PFSK-1 (cell line): ENCODE results near the gene NLGN2.
A peak's percentile ranks its signal among the peaks of the same experiment; 100 is the strongest.

Experiments
- FOXP2 ChIP-seq: optimal IDR thresholded peaks from 2 replicates; pipeline ENCODE3; 2011; ENCODE audit warnings: borderline replicate concordance, control low read depth, inconsistent platforms; ENCODE audit not compliant: insufficient read depth; ENCODE audit errors: extremely low read length, extremely low read depth
- POLR2AphosphoS5 ChIP-seq: IDR thresholded peaks from 2 replicates; pipeline ENCODE4 v1.6.1; 2012; ENCODE audit warnings: low read depth, mild to moderate bottlenecking, control low read depth, low read length, moderate library complexity
- SIN3A ChIP-seq: IDR thresholded peaks from 2 replicates; pipeline ENCODE4 v1.6.1; 2012; ENCODE audit warnings: mild to moderate bottlenecking, low read length, moderate library complexity, borderline replicate concordance; ENCODE audit not compliant: insufficient read depth
- TAF1 ChIP-seq: IDR thresholded peaks from 2 replicates; pipeline ENCODE4 v1.6.1; 2012; ENCODE audit warnings: low read length, control low read depth, borderline replicate concordance; ENCODE audit not compliant: insufficient read depth
- TF ChIP-seq, protein P1 (sequence below), 2 experiments: IDR thresholded peaks; 2 replicates each; pipeline versions ENCODE4 v1.6.1 to v1.8.0; 2011 to 2012; ENCODE audit warnings: low read depth in 2 of 2, low read length in 2 of 2, control low read depth in 1 of 2, inconsistent platforms in 1 of 2, mild to moderate bottlenecking in 1 of 2, moderate library complexity in 1 of 2; ENCODE audit not compliant: insufficient read depth in 1 of 2

The NLGN2 gene

DNA sequence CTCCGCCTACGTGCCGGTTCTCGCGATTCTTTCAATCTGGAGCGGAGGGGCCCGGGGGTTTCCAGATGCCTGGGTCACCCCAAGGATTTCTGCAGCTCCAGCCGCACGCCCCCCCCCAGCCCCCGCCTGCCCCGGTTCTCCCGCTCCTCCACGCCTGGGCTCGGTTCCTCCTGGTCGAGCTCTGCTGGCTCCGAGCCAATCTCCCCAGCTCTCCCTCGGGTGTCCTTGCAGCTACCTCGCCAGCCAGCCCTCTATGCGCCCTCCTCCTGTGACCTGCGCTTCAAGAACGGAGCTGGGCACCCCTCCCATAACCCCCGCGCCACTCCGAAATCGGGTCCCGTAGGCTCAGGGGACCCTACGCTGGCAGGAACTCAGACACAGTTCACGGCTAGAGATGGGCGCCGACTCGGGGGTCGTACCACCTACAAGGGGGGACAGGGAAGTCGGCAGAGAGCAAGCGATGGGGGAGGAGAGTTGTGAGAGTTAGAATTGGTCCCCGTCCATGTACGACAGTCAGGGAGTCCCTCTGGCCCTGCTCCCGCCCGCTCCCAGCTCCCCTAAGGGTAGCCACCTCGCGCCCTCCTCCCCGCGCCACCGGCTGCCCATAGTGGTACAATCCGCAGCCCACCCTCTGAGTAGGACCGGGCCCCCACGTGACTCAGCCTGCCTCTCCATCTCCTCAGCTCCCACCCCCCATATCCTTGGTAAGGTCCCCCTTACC is 32.6 kb downstream of the NLGN2 start:
- no peak for TF ChIP-seq TAF1
- no peak for TF ChIP-seq POLR2AphosphoS5
- TF ChIP-seq FOXP2, result peak; percentile 16

DNA sequence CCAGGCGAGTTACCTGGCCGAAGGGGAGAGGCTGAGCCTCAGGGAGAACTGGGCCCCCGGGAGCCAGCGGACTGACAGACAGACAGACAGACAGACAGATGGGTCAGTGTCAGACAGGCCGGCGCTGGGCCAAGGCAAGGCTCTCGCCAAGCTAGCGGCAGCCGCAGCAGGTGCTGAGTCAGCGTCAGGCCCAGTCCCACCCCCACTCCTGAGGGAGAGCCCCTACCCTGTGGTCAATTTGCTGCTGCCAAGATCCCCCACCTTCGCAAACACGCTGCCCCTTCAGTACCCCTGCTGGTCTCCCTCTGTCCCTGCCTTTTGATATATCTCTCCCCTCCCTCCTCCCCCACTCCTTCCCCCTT is 33.2 kb downstream of the NLGN2 start:
- TF ChIP-seq SIN3A (no peak), TAF1 (no peak), FOXP2 (no peak), POLR2AphosphoS5 (no peak)
- TF ChIP-seq, protein P1, sequence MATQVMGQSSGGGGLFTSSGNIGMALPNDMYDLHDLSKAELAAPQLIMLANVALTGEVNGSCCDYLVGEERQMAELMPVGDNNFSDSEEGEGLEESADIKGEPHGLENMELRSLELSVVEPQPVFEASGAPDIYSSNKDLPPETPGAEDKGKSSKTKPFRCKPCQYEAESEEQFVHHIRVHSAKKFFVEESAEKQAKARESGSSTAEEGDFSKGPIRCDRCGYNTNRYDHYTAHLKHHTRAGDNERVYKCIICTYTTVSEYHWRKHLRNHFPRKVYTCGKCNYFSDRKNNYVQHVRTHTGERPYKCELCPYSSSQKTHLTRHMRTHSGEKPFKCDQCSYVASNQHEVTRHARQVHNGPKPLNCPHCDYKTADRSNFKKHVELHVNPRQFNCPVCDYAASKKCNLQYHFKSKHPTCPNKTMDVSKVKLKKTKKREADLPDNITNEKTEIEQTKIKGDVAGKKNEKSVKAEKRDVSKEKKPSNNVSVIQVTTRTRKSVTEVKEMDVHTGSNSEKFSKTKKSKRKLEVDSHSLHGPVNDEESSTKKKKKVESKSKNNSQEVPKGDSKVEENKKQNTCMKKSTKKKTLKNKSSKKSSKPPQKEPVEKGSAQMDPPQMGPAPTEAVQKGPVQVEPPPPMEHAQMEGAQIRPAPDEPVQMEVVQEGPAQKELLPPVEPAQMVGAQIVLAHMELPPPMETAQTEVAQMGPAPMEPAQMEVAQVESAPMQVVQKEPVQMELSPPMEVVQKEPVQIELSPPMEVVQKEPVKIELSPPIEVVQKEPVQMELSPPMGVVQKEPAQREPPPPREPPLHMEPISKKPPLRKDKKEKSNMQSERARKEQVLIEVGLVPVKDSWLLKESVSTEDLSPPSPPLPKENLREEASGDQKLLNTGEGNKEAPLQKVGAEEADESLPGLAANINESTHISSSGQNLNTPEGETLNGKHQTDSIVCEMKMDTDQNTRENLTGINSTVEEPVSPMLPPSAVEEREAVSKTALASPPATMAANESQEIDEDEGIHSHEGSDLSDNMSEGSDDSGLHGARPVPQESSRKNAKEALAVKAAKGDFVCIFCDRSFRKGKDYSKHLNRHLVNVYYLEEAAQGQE (IDR thresholded peaks at IDR 0.05; ENCODE audit: insufficient read depth in 1 of 2, low read depth in 2 of 2, low read length in 2 of 2), result no peak

DNA sequence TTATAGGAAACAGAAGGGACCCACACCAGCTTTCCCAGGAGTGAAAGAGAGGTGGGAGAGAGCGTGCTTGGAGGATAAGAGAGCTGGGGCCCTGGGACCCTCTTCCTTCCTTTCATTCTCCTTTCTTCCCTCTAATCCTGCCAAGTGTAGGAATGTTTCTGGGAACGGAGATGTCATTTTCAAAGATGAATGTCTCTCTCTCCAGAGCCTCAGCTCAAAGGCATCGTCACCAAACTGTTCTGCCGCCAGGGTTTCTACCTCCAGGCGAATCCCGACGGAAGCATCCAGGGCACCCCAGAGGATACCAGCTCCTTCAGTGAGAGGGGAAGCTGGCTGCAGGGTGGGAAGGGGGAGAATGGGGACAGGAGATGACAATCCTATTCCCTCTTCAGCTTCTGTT is 33.6 kb downstream of the NLGN2 start:
- TF ChIP-seq POLR2AphosphoS5 (no peak), SIN3A (no peak), TAF1 (no peak), FOXP2 (no peak)
- TF ChIP-seq, protein P1 (IDR thresholded peaks at IDR 0.05; ENCODE audit: insufficient read depth in 1 of 2, low read depth in 2 of 2, low read length in 2 of 2), result no peak

- TF ChIP-seq SIN3A (no peak), TAF1 (no peak), POLR2AphosphoS5 (no peak), FOXP2 (no peak)
- TF ChIP-seq, protein P1 (IDR thresholded peaks at IDR 0.05; ENCODE audit: insufficient read depth in 1 of 2, low read depth in 2 of 2, low read length in 2 of 2), result no peak
Observed at GRCh38 chr17:7442142-7442541, 34.5 kb downstream of the NLGN2 start.

DNA sequence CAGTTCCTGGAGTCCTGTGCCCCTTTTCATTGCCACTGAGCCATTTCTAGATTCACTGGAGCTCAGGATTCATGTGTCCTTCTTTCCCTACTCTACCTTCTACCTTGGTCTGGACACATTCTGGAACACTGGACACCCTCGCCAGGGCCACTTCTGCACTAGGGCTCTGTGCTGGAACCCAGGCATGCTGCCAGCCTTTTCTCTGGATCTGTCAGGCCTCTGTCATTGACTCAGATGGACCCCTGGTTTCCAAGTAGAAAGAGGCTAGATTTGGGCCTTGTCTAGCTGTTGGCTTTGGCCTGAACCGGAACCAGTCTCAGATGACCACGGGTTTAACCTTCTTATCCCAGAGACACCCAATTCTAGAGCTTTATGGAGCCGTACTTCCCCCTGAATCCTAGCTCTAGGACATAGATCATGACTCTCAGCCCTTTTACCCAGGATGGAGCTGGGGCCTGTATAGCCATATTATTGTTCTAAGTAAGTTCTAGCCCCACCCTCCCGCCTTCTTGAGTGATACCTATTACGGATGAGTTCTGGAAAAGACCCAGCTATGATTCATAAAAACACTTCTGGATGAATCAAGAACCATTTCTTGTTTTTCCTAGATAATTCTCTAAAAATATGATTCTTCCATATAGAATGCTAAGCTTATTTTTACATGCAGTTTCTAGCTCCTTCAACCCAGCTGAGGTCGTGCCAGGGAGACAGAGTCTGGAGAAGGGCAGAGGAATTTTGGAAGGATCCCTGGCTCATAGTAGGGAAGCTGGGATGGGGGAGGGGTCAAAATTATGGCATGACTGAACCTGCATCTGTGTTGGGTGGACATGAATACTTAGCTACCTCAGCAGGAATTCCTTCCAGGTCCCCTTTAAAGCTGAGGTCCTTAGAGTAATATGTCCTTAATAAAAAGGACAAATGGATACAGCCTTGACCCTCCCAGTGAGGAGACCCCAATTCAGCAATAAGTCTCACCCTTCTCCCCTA is 36.1 kb downstream of the NLGN2 start:
- TF ChIP-seq SIN3A (no peak), FOXP2 (no peak), POLR2AphosphoS5 (no peak), TAF1 (no peak)
- TF ChIP-seq, protein P1 (IDR thresholded peaks at IDR 0.05; ENCODE audit: insufficient read depth in 1 of 2, low read depth in 2 of 2, low read length in 2 of 2), result no peak
